ENCODE measurements around the gene JUND. TPM values are rescaled to one million over a fixed set of nuclear protein-coding genes. Genes with fewer than 3 reads are reported as not detected.
A peak's percentile ranks its signal among the peaks of the same experiment; 100 is the strongest.

JUND gene
- total RNA-seq, 2 experiments from 2014 or later: 79.0 to 138 TPM

- ChIA-PET CTCF (ENCODE audit: unreplicated experiment) (no interaction called here), POLR2A (no interaction called here)
- H3K79me2 ChIP-seq (ENCODE audit: insufficient read depth, low read depth, low read length): peaks cover 2% of the 10 kb centered on the region; the same call in 1 of the 2 replicates
- H4K20me1 ChIP-seq (ENCODE audit: insufficient read depth, low read length): no peaks in the 10 kb centered on the region
- no peak for DNase-seq (ENCODE audit: low spot score)
- BruUV-seq (replicated peaks): no TSS peak
- H3K36me3 ChIP-seq (ENCODE audit: insufficient read depth, low read length): no peaks in the 10 kb centered on the region
- H3K9me2 ChIP-seq (ENCODE audit: insufficient read depth, low read length): no peaks in the 10 kb centered on the region
- no peak overlapping the region for H3K4me3 ChIP-seq (ENCODE audit: low read depth, low read length, poor library complexity, severe bottlenecking)
- H3K4me2 ChIP-seq (ENCODE audit: low read length): no peak overlapping the region
- no peak for TF ChIP-seq EZH2phosphoT487 (IDR thresholded peaks at IDR 0.05; ENCODE audit: borderline replicate concordance, low read depth, low read length)
- TF ChIP-seq, protein P1, sequence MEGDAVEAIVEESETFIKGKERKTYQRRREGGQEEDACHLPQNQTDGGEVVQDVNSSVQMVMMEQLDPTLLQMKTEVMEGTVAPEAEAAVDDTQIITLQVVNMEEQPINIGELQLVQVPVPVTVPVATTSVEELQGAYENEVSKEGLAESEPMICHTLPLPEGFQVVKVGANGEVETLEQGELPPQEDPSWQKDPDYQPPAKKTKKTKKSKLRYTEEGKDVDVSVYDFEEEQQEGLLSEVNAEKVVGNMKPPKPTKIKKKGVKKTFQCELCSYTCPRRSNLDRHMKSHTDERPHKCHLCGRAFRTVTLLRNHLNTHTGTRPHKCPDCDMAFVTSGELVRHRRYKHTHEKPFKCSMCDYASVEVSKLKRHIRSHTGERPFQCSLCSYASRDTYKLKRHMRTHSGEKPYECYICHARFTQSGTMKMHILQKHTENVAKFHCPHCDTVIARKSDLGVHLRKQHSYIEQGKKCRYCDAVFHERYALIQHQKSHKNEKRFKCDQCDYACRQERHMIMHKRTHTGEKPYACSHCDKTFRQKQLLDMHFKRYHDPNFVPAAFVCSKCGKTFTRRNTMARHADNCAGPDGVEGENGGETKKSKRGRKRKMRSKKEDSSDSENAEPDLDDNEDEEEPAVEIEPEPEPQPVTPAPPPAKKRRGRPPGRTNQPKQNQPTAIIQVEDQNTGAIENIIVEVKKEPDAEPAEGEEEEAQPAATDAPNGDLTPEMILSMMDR (conservative IDR thresholded peaks at IDR 0.05; ENCODE audit: low read length): no peak
- H2AFZ ChIP-seq (ENCODE audit: low read length): peak overlapping the region; percentile 7; the same call in 1 of the 2 replicates
- no peaks in the 10 kb centered on the region for H3K9me3 ChIP-seq (ENCODE audit: low read length)
- peak overlapping the region; percentile 28 for H3K27ac ChIP-seq (ENCODE audit: low read depth, low read length, poor library complexity, severe bottlenecking)
- intact Hi-C loops (cut with micrococcal nuclease; ENCODE audit: unreplicated experiment): no loop called here
- peaks cover 25% of the 10 kb centered on the region for H3K4me1 ChIP-seq (ENCODE audit: insufficient read depth, low read length, poor library complexity, severe bottlenecking)
Observed at GRCh38 chr19:18284712-18285360, 3.4 kb upstream of the JUND start.

GRCh38 chr19:18283338-18283737 lies 1.9 kb upstream of the JUND start:
- ChIA-PET CTCF (ENCODE audit: unreplicated experiment) (no interaction called here), POLR2A (interaction anchor here (0.7 kb wide), 1 partner anchor 41 kb away, joined by 3 read pairs; no protein-coding TSS in a partner anchor)
- H3K36me3 ChIP-seq (ENCODE audit: insufficient read depth, low read length): peaks cover 11% of the 10 kb centered on the region; the same call in 1 of the 2 replicates
- H2AFZ ChIP-seq (ENCODE audit: low read length): no peak overlapping the region
- peaks cover 7% of the 10 kb centered on the region; the same call in 1 of the 2 replicates for H4K20me1 ChIP-seq (ENCODE audit: insufficient read depth, low read length)
- intact Hi-C loops (cut with micrococcal nuclease; ENCODE audit: unreplicated experiment): no loop called here
- H3K79me2 ChIP-seq (ENCODE audit: insufficient read depth, low read depth, low read length): peaks cover 15% of the 10 kb centered on the region; the same call in 1 of the 2 replicates
- no peak overlapping the region for H3K4me2 ChIP-seq (ENCODE audit: low read length)
- H3K4me3 ChIP-seq (ENCODE audit: low read depth, low read length, poor library complexity, severe bottlenecking): no peak overlapping the region
- no peaks in the 10 kb centered on the region for H3K9me3 ChIP-seq (ENCODE audit: low read length)
- TF ChIP-seq EZH2phosphoT487 (IDR thresholded peaks at IDR 0.05; ENCODE audit: borderline replicate concordance, low read depth, low read length): no peak
- TF ChIP-seq, protein P1 (conservative IDR thresholded peaks at IDR 0.05; ENCODE audit: low read length): no peak
- BruUV-seq (replicated peaks): no TSS peak
- no peak overlapping the region for H3K27ac ChIP-seq (ENCODE audit: low read depth, low read length, poor library complexity, severe bottlenecking)
- H3K9me2 ChIP-seq (ENCODE audit: insufficient read depth, low read length): no peaks in the 10 kb centered on the region
- no peak for DNase-seq (ENCODE audit: low spot score)
- peaks cover 24% of the 10 kb centered on the region for H3K4me1 ChIP-seq (ENCODE audit: insufficient read depth, low read length, poor library complexity, severe bottlenecking)

- Histone ChIP-seq H3K9me2 (ENCODE audit: insufficient read depth, low read length) (no peaks in the 10 kb centered on the region), H2AFZ (ENCODE audit: low read length) (no peak overlapping the region), H4K20me1 (ENCODE audit: insufficient read depth, low read length) (peaks cover 10% of the 10 kb centered on the region; the same call in 1 of the 2 replicates), H3K4me2 (ENCODE audit: low read length) (peak overlapping the region; percentile 94), H3K4me1 (ENCODE audit: insufficient read depth, low read length, poor library complexity, severe bottlenecking) (peaks cover 28% of the 10 kb centered on the region), H3K4me3 (ENCODE audit: low read depth, low read length, poor library complexity, severe bottlenecking) (peak overlapping the region; percentile 72), H3K79me2 (ENCODE audit: insufficient read depth, low read depth, low read length) (peaks cover 20% of the 10 kb centered on the region; the same call in 1 of the 2 replicates), H3K9me3 (ENCODE audit: low read length) (no peaks in the 10 kb centered on the region), H3K27ac (ENCODE audit: low read depth, low read length, poor library complexity, severe bottlenecking) (peak overlapping the region; percentile 89), H3K36me3 (ENCODE audit: insufficient read depth, low read length) (peaks cover 16% of the 10 kb centered on the region; the same call in 1 of the 2 replicates)
- DNase-seq (ENCODE audit: low spot score): no peak
- ChIA-PET POLR2A (interaction anchor here (3.8 kb wide), 1 partner anchor 10 kb away, joined by 38 read pairs; no protein-coding TSS in a partner anchor), CTCF (ENCODE audit: unreplicated experiment) (interaction anchor here (1.8 kb wide), 1 partner anchor 46 kb away, joined by 9 read pairs; no protein-coding TSS in a partner anchor)
- no TSS peak for BruUV-seq (replicated peaks)
- intact Hi-C loops (cut with micrococcal nuclease; ENCODE audit: unreplicated experiment): no loop called here
- TF ChIP-seq, protein P1 (conservative IDR thresholded peaks at IDR 0.05; ENCODE audit: low read length): no peak
- TF ChIP-seq EZH2phosphoT487 (IDR thresholded peaks at IDR 0.05; ENCODE audit: borderline replicate concordance, low read depth, low read length): no peak
Observed at GRCh38 chr19:18282788-18283141, 1.3 kb upstream of the JUND start.

Measured in OCI-LY7 (cell line).